Suprapubic skin (tissue), 3 donors: ENCODE measurements around the gene PPP3CB.

Source experiments
- EP300 ChIP-seq: sonication (generic); formaldehyde crosslinking; IDR thresholded peaks from one replicate; pipeline ENCODE4 v1.6.1; 2017; ENCODE audit warnings: antibody characterized with exemption
- POLR2A ChIP-seq, 2 donors: fragments of 450-650 bp; IDR thresholded peaks; one replicate each; pipeline ENCODE4 v1.6.1; 2017; ENCODE audit warnings: antibody characterized with exemption in 2 of 2, mild to moderate bottlenecking in 2 of 2, moderate library complexity in 2 of 2
- TF ChIP-seq, protein P1 (sequence below), 2 donors: fragments of 200-600 bp in 1 of 2; fragments of 450-650 bp in 1 of 2; sonication (generic) in 1 of 2; IDR thresholded peaks; one replicate each; pipeline ENCODE4 v1.5.1; 2016 to 2019; ENCODE audit warnings: antibody characterized with exemption in 2 of 2, mild to moderate bottlenecking in 1 of 2, moderate library complexity in 1 of 2

- TF ChIP-seq, protein P1, sequence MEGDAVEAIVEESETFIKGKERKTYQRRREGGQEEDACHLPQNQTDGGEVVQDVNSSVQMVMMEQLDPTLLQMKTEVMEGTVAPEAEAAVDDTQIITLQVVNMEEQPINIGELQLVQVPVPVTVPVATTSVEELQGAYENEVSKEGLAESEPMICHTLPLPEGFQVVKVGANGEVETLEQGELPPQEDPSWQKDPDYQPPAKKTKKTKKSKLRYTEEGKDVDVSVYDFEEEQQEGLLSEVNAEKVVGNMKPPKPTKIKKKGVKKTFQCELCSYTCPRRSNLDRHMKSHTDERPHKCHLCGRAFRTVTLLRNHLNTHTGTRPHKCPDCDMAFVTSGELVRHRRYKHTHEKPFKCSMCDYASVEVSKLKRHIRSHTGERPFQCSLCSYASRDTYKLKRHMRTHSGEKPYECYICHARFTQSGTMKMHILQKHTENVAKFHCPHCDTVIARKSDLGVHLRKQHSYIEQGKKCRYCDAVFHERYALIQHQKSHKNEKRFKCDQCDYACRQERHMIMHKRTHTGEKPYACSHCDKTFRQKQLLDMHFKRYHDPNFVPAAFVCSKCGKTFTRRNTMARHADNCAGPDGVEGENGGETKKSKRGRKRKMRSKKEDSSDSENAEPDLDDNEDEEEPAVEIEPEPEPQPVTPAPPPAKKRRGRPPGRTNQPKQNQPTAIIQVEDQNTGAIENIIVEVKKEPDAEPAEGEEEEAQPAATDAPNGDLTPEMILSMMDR (IDR thresholded peaks at IDR 0.05): no peak
- TF ChIP-seq POLR2A (IDR thresholded peaks at IDR 0.05): no peak
- TF ChIP-seq EP300: no peak
Measured at GRCh38 chr10:73398024-73398423, 97.8 kb downstream of the PPP3CB start.
